Fibroblast of lung (primary cell): ENCODE measurements around the gene FRMD1. TPM values are rescaled to one million over a fixed set of nuclear protein-coding genes. Genes with fewer than 3 reads are reported as not detected.

Experiments
- DNase-seq, 2 donors: peaks; one replicate each; pipeline versions ENCODE4 v3.0.0 to v3.0.0-alpha.2; 2010; ENCODE audit warnings: low read depth in 2 of 2
- H2AFZ ChIP-seq: 2 replicates; pipeline ENCODE4 v1.5.1; 2012; ENCODE audit warnings: low read length, control low read depth, inconsistent platforms
- H3K27ac ChIP-seq: 2 replicates; pipeline ENCODE4 v1.5.1; 2011; ENCODE audit warnings: low read length, control low read depth; ENCODE audit not compliant: insufficient read depth
- H3K27me3 ChIP-seq: 2 replicates; pipeline ENCODE4 v1.5.1; 2011; ENCODE audit warnings: mild to moderate bottlenecking, low read length; ENCODE audit not compliant: control insufficient read depth, insufficient read depth
- H3K36me3 ChIP-seq: 2 replicates; pipeline ENCODE4 v1.5.1; 2011; ENCODE audit warnings: low read length; ENCODE audit not compliant: control insufficient read depth, insufficient read depth
- H3K4me1 ChIP-seq: 2 replicates; pipeline ENCODE4 v1.5.1; 2011; ENCODE audit warnings: low read length; ENCODE audit not compliant: control insufficient read depth, insufficient read depth; ENCODE audit errors: extremely low read depth
- H3K4me2 ChIP-seq: 2 replicates; pipeline ENCODE4 v1.5.1; 2011; ENCODE audit warnings: low read length, control low read depth; ENCODE audit not compliant: insufficient read depth; ENCODE audit errors: extremely low read depth
- H3K4me3 ChIP-seq, 4 experiments: fragments of 200-600 bp in 1 of 4; sonication (generic) in 1 of 4; replicated peaks in 1 of 4; 2 replicates each; pipeline ENCODE4 v1.5.1; 2011 to 2016; ENCODE audit warnings: low read length in 4 of 4, low read depth in 3 of 4, mild to moderate bottlenecking in 3 of 4, control low read depth in 2 of 4, inconsistent platforms in 1 of 4, mixed read lengths in 1 of 4; ENCODE audit not compliant: insufficient read depth in 1 of 4; ENCODE audit errors: control extremely low read depth in 1 of 4
- H3K79me2 ChIP-seq: 2 replicates; pipeline ENCODE4 v1.5.1; 2012; ENCODE audit warnings: mild to moderate bottlenecking, low read length, inconsistent platforms; ENCODE audit not compliant: control insufficient read depth, insufficient read depth
- H3K9ac ChIP-seq: 2 replicates; pipeline ENCODE4 v1.5.1; 2011; ENCODE audit warnings: mild to moderate bottlenecking, low read length, control low read depth; ENCODE audit not compliant: insufficient read depth
- H3K9me3 ChIP-seq: 2 replicates; pipeline ENCODE4 v1.5.1; 2012; ENCODE audit warnings: low read depth, low read length; ENCODE audit not compliant: control insufficient read depth, insufficient read depth
- H4K20me1 ChIP-seq: 2 replicates; pipeline ENCODE4 v1.5.1; 2011; ENCODE audit warnings: low read length; ENCODE audit not compliant: control insufficient read depth, insufficient read depth; ENCODE audit errors: extremely low read depth
- EZH2 ChIP-seq: IDR thresholded peaks from 2 replicates; pipeline ENCODE4 v1.5.1; 2012; ENCODE audit warnings: low read length, control low read depth, mild to moderate bottlenecking; ENCODE audit errors: missing control alignments
- polyA plus RNA-seq, 2 donors: library from polyadenylated mRNA; depleted of rRNA in 1 of 2; stranded (reverse) in 1 of 2; unstranded in 1 of 2; fragments of >200 nt; gene quantifications; 2 replicates each; pipeline ENCODE4 v1.2.1, GENCODE V29; 2011 to 2012; ENCODE audit warnings: missing spikeins in 1 of 2
- total RNA-seq: library from RNA; depleted of rRNA; stranded (reverse); fragments of >200 nt; gene quantifications from 2 replicates; pipeline ENCODE4 v1.2.1, GENCODE V29; 2014
- TF ChIP-seq, protein P1 (sequence below), 2 donors: IDR thresholded peaks in 1 of 2; conservative IDR thresholded peaks in 1 of 2; 1 replicate in 1 of 2; 2 replicates in 1 of 2; pipeline ENCODE4 v1.5.1; 2011 to 2012; ENCODE audit warnings: low read length in 2 of 2, control low read depth in 1 of 2, inconsistent platforms in 1 of 2, low read depth in 1 of 2, mild to moderate bottlenecking in 1 of 2

FRMD1 gene
- total and polyA plus RNA-seq, 2 donors (not counting 1 experiment from before 2014, with no cell fraction given): not detected

DNA sequence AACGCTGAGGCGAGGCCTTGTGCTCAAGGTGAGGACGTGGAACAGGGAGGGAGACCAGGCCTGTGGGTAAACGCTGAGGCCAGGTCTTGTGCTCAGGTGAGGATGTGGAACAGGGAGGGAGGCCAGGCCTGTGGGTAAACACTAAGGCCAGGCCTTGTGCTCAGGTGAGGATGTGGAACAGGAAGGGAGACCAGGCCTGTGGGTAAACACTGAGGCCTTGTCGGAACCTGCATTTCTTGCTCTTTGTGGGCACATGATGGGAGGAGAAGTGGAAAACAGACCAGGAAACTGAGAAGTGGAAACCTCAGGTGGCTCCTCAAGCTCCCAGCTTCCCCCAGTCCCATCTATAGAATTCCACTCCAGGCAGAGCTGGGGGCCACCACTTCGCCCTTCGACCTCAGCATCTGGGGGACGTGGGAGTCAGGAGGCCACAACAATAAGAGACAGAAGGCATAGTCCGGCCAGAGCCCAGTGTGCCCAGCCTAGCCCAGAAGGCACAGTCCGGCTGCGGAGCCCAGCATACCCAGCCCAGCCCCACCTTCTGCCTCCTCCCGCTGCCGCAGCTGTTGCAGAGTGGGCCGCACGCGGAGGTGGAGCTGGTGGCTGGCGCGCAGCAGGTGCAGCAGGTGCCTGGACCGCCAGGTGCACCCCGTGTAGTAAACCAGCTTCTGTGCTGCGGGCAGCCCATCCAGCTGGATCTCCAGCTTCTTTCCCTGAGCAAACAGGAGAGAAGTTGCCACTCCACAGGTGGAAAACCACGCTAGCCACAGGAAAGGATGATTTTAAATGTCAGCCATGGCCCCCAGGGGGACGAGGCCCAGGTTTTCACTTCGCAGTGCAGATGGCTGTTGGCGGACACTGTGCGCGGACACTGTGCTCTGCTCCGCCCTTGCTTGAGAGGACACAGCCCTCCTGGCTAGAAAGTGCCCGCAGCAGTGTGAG is 17.5 kb downstream of the FRMD1 start:
- Histone ChIP-seq H3K9me3 (no peaks in the 10 kb centered on the region), H3K4me2 (no peak overlapping the region), H4K20me1 (no peaks in the 10 kb centered on the region), H3K36me3 (no peaks in the 10 kb centered on the region), H3K79me2 (no peaks in the 10 kb centered on the region), H2AFZ (no peak overlapping the region), H3K27me3 (no peaks in the 10 kb centered on the region), H3K4me3 (no peak overlapping the region), H3K27ac (no peak overlapping the region), H3K4me1 (no peaks in the 10 kb centered on the region), H3K9ac (no peak overlapping the region)
- DNase-seq: no peak
- TF ChIP-seq, protein P1, sequence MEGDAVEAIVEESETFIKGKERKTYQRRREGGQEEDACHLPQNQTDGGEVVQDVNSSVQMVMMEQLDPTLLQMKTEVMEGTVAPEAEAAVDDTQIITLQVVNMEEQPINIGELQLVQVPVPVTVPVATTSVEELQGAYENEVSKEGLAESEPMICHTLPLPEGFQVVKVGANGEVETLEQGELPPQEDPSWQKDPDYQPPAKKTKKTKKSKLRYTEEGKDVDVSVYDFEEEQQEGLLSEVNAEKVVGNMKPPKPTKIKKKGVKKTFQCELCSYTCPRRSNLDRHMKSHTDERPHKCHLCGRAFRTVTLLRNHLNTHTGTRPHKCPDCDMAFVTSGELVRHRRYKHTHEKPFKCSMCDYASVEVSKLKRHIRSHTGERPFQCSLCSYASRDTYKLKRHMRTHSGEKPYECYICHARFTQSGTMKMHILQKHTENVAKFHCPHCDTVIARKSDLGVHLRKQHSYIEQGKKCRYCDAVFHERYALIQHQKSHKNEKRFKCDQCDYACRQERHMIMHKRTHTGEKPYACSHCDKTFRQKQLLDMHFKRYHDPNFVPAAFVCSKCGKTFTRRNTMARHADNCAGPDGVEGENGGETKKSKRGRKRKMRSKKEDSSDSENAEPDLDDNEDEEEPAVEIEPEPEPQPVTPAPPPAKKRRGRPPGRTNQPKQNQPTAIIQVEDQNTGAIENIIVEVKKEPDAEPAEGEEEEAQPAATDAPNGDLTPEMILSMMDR (conservative IDR thresholded peaks at IDR 0.05 in 1 of 2, IDR thresholded peaks at IDR 0.05 in 1 of 2; ENCODE audit: low read depth in 1 of 2, low read length in 2 of 2): no peak
- TF ChIP-seq EZH2: no peak

DNA sequence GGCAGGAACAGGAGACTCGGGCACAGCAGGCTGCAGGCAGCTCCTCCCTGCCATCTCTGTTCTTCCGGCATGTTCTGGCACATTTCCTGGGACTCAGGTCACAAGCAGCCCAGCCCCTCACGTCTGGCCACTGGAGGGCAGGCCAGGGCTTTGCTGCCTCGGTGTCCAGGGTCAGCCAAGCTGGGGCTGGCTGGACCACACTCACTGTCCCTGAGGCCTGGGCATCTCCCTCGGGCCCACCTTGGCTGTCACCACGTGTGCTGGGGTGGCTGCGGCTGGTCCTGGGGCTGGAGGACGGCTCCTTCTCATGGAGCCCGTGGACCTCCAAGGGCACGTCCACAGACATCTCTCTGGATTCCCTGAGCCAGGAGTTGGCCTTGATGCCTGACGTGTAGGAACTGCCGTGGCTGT is 18.5 kb downstream of the FRMD1 start:
- Histone ChIP-seq H4K20me1 (no peaks in the 10 kb centered on the region), H3K27me3 (no peaks in the 10 kb centered on the region), H3K79me2 (no peaks in the 10 kb centered on the region), H3K4me2 (no peak overlapping the region), H3K9ac (no peak overlapping the region), H2AFZ (no peak overlapping the region), H3K36me3 (no peaks in the 10 kb centered on the region), H3K27ac (no peak overlapping the region), H3K4me1 (no peaks in the 10 kb centered on the region), H3K9me3 (no peaks in the 10 kb centered on the region), H3K4me3 (no peak overlapping the region)
- TF ChIP-seq EZH2: no peak
- TF ChIP-seq, protein P1 (conservative IDR thresholded peaks at IDR 0.05 in 1 of 2, IDR thresholded peaks at IDR 0.05 in 1 of 2; ENCODE audit: low read depth in 1 of 2, low read length in 2 of 2): peak; percentile 33 to 41
- peak; percentile 48 to 49 for DNase-seq

DNA sequence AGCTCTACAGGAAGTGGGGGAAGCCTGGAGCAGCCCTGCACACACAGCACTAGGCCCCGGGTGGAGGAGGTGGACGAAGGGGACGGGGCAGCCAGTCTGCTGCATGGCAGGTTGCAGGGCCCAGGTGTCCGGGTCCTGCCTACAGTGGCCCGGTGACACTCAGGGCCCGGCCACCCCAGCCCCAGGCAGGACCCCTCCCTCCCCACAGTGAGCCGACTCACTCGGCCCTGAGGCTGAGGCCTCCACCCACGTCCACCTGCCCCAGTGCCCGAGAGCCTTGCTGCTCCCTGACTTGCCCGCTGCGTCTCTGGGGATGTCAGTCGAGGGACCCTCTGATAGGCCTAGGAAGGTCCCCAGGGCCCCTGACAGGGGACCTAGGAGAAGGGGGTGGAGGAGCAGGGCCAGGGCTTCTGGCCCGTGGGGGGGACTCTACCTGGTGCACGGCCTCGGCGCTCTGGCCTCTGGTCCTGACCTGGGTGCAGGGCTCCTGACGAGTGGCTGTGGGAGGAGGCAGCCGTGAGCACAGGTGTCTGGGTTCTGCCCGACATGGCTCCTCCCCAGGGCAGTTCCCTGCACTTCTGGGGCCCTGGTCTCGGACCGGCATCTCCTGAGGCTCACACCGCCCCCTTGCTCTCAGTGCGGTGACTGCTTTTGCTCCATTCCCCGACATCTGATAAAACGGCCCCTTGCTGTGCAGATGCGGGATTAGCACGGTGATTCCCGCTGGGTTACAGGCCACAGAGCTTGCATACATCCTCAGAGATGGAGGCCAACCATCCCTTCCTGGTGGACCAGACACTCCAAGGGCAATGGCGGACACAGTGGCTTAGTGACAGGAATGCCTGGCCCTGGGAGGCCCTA is 20.1 kb downstream of the FRMD1 start:
- DNase-seq: no peak
- no peaks in the 10 kb centered on the region for H3K9me3 ChIP-seq
- no peaks in the 10 kb centered on the region for H3K27me3 ChIP-seq
- H4K20me1 ChIP-seq: no peaks in the 10 kb centered on the region
- H3K4me1 ChIP-seq: no peaks in the 10 kb centered on the region
- H3K9ac ChIP-seq: no peak overlapping the region
- H3K79me2 ChIP-seq: no peaks in the 10 kb centered on the region
- no peak overlapping the region for H3K4me3 ChIP-seq
- no peak overlapping the region for H3K27ac ChIP-seq
- no peaks in the 10 kb centered on the region for H3K36me3 ChIP-seq
- TF ChIP-seq EZH2: no peak
- TF ChIP-seq, protein P1 (conservative IDR thresholded peaks at IDR 0.05 in 1 of 2, IDR thresholded peaks at IDR 0.05 in 1 of 2; ENCODE audit: low read depth in 1 of 2, low read length in 2 of 2): no peak
- no peak overlapping the region for H2AFZ ChIP-seq
- no peak overlapping the region for H3K4me2 ChIP-seq
